Measurements from ENCODE around the gene SHROOM1.

DNA sequence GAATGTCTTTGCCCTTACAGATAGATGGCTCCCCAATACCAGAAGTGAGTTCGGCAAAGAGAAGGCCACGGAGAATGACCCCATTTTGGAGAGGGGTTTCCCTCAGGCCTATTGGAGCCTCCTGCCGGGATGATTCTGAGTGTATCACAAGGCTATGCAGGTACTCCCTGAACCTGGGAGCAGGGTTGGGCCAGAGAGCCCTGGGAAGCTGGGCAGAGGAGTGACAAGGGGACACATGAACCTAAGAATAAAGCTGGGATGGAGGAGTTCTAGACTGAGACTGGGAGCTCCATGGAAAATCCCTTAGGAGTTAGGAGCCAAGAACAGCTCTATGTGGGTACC, 43.5 kb upstream of the SHROOM1 start:
- TF ChIP-seq POLR2AphosphoS5 (IDR thresholded peaks at IDR 0.05): no peak
- TF ChIP-seq, protein P1, sequence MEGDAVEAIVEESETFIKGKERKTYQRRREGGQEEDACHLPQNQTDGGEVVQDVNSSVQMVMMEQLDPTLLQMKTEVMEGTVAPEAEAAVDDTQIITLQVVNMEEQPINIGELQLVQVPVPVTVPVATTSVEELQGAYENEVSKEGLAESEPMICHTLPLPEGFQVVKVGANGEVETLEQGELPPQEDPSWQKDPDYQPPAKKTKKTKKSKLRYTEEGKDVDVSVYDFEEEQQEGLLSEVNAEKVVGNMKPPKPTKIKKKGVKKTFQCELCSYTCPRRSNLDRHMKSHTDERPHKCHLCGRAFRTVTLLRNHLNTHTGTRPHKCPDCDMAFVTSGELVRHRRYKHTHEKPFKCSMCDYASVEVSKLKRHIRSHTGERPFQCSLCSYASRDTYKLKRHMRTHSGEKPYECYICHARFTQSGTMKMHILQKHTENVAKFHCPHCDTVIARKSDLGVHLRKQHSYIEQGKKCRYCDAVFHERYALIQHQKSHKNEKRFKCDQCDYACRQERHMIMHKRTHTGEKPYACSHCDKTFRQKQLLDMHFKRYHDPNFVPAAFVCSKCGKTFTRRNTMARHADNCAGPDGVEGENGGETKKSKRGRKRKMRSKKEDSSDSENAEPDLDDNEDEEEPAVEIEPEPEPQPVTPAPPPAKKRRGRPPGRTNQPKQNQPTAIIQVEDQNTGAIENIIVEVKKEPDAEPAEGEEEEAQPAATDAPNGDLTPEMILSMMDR (IDR thresholded peaks at IDR 0.05): no peak

Data from esophagus muscularis mucosa (tissue), 3 donors.